Measurements from ENCODE around the gene FBXL3.
"Not testable (repeated sequence)": the region's sequence is repeated elsewhere in the genome, so short reads cannot be mapped to it uniquely, and the experiment has no call there.

Gene FBXL3

DNA sequence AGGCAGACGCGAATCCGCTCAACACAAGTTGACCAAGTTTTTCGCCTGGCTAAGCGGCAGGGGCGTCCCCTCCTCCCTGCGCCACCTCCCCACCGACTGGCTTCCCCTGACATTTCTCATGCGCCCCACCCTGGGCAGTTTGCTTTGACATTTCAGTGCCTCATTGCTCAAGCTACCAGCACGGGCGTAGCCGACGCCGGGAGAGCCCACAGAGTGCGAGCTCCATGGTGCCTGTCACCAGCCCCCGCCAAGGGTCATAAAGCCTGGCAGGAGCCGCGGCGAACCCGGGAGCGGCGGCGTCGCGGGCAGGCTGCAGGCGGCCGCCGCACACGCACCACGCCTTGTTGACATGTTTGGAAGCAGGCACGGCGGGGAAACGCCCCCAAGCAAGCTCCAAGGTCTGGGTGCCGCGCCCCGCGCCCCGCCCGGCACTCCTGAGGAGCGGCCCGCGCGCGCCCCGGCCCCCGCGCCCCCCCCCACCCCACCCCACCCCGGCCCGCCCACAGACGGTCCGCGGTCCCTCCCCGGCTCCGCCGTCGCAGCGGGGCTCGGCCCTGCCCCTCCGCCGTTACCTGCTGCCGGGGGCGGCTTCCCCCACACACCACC is 601 bp downstream of the FBXL3 start:
- peak; percentile 30 for DNase-seq (ENCODE audit: low spot score)

DNA sequence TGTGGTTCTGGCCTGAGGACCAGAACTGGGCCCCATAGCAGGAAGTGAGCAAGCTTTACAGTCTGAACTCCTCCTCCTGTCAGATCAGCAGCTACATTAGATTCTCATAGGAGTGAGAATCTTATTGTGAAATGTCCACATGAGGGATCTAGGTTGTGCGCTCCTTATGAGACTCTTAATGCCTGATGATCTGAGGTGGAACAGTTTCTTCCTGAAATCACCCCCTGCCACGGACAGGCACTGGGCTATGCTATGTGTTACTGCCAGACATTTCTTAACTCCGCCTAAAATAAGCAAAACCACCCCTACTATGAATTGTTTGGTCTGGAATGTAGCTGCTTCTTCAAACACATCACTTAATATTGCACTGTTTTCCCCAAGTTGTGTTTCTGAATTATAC is 4.6 kb downstream of the FBXL3 start:
- no peak for DNase-seq (ENCODE audit: low spot score)

DNA sequence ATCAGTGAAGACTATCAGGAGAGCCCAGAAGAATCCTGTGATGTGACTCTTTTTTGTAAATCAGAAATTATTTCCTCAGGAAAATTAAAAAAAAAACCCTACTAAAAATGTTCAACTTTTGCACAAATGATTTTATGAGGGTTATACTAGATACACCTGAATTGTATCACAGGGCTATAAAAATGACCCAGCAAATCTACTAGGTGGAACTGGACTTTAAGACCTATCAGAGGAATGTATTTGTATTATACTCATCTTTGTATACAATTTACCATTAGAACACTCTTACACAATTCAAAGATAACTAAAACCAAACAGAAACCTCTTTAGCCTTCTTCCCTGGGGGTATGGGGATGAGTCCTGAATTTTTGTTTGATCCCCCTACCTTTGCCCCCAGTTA is 7.2 kb downstream of the FBXL3 start:
- no peak for DNase-seq (ENCODE audit: low spot score)

DNA sequence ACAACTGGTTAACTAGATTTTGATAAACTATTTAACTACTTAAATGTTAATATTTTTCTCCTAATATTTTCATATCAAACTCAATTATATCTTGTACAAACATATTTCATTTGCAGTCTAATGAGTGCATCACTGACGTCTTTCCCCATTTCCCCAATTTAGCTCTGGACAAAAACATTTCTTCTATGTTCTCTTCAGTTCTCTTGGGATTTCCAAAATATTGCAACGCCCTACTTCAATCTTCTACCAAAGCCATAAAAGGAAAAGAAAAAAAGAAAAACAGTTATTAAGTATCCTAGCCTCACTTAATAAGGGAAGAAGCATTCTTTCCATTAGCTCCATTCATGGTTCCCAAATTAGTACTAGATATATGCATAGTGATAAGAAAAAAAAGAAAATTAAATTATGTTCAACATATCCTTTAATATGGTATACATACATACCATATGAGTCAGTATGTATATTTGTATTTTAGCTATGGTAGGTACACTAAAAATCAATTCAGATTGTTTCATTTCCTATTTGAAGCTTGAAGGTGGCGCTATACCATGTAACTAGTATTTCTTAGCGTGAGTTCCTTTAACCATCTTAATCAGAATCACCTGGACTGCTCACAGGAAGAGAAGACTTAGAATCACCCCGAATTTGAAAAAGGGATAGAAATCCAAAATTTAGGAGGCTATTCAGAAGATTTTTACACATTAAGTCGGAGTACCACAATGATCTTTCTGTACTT is 9.9 kb downstream of the FBXL3 start:
- no peak for DNase-seq (ENCODE audit: low spot score)

DNA sequence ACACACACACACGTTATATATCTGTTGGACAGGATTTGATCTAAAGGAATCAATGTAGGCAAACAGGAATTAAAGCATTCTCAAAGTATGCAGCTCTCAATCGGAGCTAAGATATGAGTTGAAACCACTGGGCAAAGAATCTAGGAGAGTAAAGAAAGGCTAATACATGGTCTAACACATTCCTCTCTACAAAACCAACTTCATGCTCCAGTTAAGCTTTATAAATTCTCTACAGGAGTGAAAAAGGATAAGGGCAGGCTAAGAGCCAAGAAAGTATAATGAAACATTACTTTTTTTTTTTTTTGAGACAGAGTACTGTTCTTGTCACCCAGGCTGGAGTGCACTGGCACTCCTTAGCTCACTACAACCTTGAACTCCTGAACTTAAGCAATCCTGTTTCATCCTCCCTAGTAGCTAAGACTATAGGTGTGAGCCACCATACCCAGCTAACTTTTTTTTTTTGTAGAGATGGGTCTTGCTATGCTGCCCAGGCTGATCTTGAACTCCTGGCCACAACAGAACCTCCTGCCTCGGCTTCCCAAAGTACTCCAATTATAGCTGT is 10.6 kb downstream of the FBXL3 start:
- no peak for DNase-seq (ENCODE audit: low spot score)

DNA sequence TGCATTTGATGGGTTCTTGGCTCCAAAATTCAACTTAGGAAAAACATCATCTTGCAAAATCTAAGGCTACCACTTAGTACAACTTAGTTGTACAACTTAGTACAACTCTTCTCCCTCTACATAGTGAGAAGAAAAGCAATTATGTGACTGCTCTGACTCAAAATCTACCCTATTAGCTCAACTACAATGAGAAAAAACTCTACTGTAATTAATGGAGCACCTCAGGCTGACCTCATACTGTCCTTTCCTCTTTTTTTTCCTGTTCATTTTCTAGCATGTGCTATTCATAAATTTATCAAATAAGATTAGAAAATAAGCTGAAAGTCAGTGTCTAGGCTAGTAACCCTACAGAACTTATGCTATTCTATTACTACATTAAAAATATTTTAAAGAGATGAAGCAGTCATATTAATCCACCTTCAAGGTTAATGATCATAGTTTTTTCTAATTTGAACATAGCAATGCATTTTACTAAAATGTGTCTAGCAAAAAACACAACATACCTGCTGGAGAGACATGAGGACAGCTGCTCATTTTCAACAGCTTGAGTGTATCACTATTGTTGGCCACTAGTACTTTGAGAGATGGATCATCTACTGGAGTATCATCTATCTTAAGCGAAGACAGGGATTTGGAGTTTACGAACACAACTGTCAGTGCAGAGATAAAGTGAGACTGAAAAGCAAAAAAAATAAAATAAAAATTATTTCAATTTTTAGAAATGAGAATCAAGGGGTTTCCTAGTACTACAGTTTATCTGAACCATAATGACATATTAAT is 11.9 kb downstream of the FBXL3 start:
- no peak for DNase-seq (ENCODE audit: low spot score)

DNA sequence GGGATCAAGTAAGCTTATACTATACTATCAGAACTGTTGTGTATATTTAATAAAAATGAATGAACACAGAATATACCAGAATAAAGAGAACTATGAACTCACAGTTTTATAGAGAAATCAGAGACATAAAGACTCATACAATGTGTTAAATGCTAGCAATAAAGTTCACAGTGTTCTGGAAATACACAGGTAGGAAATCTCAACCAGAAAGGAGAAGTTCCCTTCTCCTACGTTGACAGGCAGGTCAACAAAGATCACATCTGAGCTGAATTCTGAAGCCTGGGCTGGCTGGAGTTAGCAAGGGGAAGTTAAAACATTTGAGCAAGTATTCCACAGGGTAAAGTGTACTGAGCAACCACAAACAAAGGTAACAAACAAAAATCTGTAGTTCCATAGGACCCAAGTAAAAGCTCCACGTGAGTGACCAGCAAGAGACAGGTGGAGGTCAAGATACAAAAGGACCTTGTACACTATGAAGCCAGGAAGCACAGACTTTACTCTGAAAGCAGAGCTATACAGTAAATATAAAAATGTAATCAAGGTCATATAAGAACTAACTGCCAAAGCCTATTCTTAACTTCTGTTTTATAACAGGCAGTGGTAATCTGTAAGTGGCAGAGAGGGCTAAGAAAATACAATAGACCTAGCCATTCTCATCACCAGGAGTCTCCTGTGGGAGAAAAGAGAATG is 13.0 kb downstream of the FBXL3 start:
- no peak for DNase-seq (ENCODE audit: low spot score)

DNA sequence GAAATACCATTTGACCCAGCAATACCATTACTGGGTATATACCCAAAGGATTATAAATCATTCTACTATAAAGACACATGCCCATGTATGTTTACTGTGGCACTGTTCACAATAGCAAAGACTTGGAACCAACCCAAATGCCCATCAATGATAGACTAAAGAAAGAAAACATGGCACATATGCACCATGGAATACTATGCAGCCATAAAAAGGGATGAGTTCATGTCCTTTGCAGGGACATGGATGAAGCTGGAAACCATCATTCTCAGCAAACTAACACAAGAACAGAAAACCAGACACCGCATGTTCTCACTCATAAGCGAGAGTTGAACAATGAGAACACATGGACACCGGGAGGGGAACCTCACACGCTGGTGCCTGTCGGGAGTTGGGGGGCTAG is 17.2 kb downstream of the FBXL3 start:
- not testable (repeated sequence) for DNase-seq (ENCODE audit: low spot score)

DNA sequence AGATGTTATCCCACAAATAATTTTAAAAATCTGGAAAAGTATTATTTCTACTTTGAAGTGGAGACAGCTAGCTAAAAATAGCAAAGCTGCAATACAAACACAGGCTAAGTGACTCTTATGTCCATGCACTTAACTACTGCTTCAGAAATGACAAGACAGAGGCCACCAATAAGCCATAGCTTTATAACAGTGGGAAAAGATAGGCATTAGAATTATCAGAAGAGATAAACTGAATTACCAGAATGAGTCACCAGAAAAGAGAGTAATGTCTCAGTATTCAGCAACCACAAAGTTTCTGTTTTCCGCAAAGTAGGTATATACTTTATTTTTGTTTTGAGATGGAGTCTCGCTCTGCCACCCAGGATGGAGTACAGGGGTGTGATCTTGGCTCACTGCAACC is 17.9 kb downstream of the FBXL3 start:
- no peak for DNase-seq (ENCODE audit: low spot score)

DNA sequence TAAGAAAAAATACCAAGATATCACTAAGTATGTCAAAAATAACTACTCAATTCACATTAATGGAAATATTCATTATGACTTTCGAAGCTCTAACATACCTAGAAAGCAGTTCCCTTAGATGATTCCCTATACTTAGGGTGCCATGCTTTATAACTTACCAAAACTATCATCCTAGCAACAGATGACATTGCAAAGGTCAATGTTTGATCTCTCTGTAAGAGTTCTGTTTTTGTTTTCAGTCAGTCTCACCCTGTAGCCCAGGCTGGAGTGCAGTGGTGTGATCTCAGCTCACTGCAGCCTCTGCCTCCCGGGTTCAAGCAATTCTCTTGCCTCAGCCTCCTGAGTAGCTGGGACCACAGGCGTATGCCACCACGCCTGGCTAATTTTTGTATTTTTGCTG is 18.6 kb downstream of the FBXL3 start:
- DNase-seq (ENCODE audit: low spot score) = not testable (repeated sequence)

DNA sequence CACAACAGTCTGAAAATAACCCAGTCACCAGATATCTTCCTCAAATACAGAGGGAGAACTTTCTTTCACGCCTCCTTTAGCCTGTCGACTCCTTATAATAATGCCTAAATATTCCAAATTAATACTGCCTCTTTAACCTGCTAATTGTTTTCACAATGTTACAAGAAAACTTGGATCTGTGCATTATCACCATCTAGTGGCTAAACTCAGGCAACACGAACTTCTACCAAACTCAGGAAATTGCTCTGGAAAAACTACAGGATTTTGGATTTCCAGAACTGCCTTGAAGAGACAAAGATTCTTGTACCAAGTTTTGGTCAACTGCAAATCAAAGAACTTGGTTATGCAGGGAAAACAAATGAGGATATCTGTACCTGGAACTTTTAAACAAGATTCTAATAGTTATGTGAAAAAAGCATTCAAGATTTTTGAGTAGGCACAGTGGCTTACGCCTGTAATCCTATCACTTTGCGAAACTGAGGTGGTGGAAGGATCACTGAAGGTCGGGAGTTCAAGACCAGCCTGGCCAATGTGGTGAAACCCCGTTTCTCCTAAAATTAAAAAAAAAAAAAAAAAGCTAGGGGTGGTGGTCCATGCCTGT is 24.3 kb downstream of the FBXL3 start:
- peak; percentile 54 for DNase-seq (ENCODE audit: low spot score)

DNA sequence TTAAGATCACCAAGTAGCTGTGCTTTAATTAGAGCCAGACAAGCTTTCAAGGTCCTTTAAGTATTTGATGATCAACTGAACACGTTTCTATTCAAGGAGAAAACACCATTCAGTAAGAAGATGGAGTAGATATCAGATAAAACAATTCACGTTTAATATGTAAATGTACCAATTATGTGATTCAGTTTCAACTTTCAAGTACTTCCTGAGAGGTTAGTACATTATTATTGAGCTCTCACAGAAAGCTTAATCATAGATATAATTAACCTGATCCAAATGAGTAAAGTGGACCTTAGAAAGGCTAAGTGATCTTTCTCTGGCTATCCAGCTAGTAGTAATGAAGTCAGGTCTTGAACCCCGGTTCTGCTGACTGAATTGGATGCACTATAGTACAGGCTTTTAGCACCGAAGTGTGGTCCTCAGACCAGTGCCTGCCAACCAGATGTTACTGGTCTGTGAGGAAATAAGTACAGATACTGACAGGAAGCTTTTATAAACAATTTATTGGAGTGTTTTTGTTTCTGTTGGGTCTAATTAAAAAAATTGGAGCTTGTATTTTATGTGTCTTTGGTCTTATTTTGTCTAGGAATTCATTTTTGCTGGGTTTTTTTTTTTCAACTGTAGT is 24.9 kb downstream of the FBXL3 start:
- no peak for DNase-seq (ENCODE audit: low spot score)

DNA sequence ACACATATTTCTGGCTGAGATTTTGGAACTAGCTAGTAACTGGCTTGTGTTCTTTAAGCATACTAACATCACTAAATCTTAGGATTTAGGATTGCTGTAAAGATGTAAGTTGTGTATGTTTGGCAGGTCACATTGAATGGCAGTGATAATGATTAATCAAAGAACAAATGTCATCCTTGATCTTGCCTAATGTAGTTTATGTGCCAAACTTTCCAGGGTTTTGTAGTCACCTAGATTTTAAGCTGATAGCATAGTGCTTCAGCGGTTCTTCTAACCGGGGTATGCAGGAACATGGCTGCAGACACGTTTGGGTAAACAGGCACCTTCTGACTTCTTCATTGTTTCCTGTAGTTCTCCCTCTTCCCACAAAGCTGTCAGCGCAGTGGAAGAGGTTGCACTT is 25.4 kb downstream of the FBXL3 start:
- no peak for DNase-seq (ENCODE audit: low spot score)

DNA sequence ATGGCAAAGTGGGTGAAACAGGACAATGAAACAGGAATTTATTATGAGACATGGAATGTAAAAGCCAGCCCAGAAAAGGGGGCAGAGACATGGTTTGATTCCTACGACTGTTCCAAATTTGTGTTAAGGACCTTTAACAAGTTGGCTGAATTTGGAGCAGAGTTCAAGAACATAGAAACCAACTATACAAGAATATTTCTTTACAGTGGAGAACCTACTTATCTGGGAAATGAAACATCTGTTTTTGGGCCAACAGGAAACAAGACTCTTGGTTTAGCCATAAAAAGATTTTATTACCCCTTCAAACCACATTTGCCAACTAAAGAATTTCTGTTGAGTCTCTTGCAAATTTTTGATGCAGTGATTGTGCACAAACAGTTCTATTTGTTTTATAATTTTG is 26.5 kb downstream of the FBXL3 start:
- no peak for DNase-seq (ENCODE audit: low spot score)

DNA sequence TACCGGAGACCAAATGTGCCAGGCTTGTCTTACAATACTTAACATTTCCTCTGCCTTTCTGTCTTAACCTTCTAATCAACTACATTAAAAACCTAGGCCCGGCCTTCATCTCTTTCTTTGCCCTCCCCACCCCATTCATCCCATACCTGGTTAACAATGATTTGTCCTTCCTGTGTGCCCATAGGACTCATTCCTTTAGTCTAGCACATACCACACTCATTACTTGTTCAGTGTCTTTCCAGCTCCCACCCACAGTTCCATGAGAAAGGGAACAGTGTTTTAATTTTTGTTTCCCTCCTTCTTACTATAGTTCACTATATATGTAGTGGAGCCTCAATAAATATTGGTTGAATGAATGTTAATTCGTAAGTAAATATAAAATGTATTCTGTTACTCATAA is 32.7 kb downstream of the FBXL3 start:
- DNase-seq (ENCODE audit: low spot score) = no peak

DNA sequence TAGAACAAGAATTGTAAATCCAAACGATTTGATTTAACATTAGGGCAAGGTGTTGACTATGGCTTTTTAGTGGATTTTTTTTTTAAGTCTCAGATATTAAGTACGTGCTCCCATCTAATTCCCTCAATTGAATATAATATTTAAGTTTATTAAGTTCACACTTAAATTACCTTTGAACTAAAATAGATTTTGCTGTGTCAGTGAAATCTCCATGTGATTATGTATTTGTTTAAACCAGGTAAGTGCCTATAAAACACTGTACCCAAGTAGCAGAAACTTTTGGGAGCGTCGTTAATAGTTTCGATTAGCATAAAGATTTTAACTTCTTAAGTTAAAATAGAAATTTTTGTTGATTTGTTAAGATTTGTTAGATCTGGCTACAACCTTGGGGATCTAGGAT is 33.5 kb downstream of the FBXL3 start:
- no peak for DNase-seq (ENCODE audit: low spot score)

DNA sequence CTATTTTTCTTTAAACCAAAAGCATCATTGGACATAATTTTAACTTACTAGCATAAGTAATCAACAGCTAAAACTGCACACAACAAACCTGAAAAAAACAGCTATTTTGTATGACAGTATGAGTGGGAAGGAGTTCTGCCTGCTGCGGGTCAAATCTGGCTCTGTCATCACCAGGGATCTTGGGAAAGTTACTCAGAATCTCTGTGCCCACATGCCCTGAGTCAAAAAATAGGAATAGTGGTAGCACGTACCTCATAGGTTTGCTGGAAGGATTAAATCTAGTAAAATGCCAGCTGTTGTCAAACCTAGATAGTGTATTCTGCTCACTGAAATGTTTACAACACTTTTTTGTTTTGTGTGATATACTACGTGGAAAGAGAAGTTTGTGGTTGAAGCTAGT is 33.9 kb downstream of the FBXL3 start:
- DNase-seq (ENCODE audit: low spot score) = no peak

DNA sequence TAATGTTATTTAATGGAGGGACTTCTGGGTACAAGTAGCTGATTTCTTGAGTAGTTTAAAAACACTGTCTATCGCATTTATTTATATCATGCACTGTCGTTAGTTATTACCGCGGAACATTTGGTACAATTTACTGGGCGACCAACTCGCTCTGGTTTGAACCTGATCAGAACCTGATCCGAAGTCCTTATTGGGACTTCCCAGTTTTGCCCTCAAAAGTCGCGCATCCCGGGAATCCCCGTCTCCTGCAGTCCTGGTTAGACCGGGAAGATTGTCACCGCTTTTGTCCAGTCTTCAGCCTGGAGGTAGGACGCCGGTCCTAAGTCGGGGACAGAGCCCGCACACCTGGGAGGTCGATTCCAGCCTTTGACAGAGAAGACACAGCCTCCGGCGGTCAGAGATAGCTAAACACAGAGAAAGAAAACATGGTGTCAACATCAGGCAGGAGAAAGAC is 34.4 kb downstream of the FBXL3 start:
- DNase-seq (ENCODE audit: low spot score) = no peak

DNA sequence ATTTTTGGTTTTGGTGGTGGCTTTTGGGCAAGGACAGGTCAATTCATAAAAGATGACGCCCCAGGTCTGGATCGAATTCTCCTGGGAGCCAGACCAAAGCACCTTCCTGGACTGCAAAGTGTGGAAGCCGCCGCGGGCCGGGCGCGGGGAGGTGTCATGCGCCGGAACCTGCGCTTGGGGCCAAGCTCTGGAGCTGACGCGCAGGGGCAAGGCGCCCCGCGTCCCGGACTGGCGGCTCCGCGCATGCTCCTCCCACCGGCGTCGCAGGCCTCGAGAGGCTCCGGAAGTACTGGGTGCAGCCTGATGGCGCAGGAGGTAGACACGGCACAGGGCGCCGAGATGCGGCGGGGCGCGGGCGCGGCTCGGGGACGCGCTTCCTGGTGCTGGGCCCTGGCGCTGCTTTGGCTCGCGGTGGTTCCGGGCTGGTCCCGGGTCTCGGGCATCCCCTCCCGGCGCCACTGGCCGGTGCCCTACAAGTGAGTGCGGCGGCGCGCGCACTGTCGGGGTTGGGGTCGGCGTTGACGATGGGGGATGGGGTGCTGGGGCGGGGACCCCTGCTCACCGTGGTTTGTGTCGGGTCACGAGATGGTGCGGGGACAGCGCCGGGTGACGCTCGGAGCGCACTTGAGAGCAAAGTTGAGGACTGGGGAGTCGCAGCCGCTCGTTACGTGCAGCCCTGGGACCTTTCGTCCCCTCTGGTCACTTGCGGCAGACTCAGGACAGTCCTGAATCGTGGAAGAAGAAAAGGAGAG is 35.0 kb downstream of the FBXL3 start, which contains the start of gene CLN5:
CLN5 (plus strand) TSS at position 286 of the 752 bp plus-strand sequence; CDS start at position 304, 18 bp downstream.
- DNase-seq (ENCODE audit: low spot score) = peak; percentile 78

DNA sequence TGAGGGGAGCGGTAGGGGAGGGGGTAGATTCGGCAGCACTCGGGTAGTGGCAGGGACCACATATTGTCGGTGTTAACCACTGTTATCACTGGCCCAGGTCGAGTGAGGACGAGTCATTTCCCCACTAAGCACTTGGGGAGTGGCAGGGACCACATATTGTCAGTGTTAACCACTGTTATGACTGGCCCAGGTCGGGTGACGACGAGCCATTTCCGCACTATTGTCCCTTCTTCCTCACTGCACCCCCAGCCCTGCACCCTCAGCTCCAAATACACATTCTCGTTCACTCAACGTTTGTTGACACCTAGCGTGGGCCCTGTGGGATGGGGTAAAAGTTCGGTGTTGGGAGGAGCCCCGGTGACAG is 35.5 kb downstream of the FBXL3 start:
- no peak for DNase-seq (ENCODE audit: low spot score)

DNA sequence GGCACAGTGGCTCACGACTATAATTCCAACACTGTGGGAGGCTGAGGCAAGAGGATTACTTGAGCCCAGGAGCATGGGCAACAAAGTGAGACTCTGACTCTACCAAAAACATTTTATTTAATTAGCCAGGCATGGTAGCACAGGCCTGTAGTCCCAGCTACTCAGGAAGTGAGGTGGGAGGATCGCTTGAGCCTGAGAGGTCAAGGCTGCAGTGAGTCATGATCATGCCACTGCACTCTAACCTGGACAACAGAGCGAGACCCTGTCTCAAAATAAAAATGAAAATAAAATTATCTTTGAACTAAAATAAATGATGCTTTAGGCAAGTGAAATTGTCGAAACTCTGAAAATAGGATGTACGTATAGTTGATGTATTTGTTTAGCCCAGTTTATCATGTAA is 43.3 kb downstream of the FBXL3 start:
- no peak for DNase-seq (ENCODE audit: low spot score)

Data from COLO829 (cell line).